Stimulated activated CD4-positive, alpha-beta T cell treated with anti-CD3 and anti-CD28 coated beads, Interleukin-4, amount 100 ng/mL, for 24 hours (primary cell): ENCODE results near the gene DNPEP.
"Not testable (repeated sequence)": the region's sequence is repeated elsewhere in the genome, so short reads cannot be mapped to it uniquely, and the experiment has no call there.

Experiments
- DNase-seq: peaks from one replicate; pipeline ENCODE4 v3.0.0-alpha.2; 2020

Gene DNPEP

DNA sequence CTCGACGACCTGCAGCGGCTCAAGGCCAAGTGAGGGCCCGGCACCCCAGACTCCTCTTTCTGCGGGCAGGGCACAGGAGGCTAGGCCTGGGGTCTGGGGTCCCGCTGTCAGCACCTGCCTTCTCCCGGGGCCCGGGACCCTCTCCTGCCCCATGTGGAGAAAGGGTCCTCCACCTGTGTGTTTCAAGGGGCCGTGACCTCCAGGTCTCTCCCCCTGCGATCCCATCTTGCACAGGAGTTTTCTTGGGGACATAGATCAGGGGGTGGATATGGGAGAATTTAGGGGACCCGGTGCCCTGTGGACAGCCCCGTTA is 31.3 kb upstream of the DNPEP start:
- no peak for DNase-seq

DNA sequence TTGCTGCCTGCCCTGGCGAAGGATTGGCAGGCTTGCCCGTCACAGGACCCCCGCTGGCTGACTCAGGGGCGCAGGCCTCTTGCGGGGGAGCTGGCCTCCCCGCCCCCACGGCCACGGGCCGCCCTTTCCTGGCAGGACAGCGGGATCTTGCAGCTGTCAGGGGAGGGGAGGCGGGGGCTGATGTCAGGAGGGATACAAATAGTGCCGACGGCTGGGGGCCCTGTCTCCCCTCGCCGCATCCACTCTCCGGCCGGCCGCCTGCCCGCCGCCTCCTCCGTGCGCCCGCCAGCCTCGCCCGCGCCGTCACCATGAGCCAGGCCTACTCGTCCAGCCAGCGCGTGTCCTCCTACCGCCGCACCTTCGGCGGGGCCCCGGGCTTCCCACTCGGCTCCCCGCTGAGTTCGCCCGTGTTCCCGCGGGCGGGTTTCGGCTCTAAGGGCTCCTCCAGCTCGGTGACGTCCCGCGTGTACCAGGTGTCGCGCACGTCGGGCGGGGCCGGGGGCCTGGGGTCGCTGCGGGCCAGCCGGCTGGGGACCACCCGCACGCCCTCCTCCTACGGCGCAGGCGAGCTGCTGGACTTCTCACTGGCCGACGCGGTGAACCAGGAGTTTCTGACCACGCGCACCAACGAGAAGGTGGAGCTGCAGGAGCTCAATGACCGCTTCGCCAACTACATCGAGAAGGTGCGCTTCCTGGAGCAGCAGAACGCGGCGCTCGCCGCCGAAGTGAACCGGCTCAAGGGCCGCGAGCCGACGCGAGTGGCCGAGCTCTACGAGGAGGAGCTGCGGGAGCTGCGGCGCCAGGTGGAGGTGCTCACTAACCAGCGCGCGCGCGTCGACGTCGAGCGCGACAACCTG is 30.7 kb upstream of the DNPEP start, which contains the start of gene DES:
DES (plus strand) TSS at position 223 of the 857 bp plus-strand sequence; CDS start at position 309, 86 bp downstream.
- DNase-seq = no peak

DNA sequence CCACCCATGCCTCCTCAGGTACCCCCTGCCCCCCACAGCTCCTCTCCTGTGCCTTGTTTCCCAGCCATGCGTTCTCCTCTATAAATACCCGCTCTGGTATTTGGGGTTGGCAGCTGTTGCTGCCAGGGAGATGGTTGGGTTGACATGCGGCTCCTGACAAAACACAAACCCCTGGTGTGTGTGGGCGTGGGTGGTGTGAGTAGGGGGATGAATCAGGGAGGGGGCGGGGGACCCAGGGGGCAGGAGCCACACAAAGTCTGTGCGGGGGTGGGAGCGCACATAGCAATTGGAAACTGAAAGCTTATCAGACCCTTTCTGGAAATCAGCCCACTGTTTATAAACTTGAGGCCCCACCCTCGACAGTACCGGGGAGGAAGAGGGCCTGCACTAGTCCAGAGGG is 29.7 kb upstream of the DNPEP start:
- no peak for DNase-seq

DNA sequence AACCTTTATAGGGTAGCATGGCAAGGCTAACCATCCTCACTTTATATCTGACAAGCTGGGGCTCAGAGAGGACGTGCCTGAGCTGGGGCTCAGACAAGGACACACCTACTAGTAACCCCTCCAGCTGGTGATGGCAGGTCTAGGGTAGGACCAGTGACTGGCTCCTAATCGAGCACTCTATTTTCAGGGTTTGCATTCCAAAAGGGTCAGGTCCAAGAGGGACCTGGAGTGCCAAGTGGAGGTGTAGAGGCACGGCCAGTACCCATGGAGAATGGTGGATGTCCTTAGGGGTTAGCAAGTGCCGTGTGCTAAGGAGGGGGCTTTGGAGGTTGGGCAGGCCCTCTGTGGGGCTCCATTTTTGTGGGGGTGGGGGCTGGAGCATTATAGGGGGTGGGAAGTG is 29.2 kb upstream of the DNPEP start:
- DNase-seq = no peak

DNA sequence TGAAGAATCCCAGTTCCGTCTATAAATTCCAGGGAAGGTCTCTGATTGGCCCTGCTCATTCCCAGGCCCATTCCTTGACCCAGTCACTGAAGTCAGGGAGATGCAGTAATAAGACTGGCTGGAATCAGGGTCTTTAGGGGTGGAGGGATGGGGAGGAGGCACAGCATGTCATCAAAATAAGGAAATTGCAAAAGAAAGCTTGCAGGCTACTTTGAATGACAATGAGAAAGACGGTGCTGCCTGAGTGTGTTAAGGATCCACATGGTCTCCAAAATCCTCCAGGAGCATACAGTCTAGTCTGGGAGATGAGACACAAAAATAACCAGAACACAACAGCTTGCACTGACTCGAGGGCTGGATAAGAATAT is 28.5 kb upstream of the DNPEP start:
- no peak for DNase-seq

DNA sequence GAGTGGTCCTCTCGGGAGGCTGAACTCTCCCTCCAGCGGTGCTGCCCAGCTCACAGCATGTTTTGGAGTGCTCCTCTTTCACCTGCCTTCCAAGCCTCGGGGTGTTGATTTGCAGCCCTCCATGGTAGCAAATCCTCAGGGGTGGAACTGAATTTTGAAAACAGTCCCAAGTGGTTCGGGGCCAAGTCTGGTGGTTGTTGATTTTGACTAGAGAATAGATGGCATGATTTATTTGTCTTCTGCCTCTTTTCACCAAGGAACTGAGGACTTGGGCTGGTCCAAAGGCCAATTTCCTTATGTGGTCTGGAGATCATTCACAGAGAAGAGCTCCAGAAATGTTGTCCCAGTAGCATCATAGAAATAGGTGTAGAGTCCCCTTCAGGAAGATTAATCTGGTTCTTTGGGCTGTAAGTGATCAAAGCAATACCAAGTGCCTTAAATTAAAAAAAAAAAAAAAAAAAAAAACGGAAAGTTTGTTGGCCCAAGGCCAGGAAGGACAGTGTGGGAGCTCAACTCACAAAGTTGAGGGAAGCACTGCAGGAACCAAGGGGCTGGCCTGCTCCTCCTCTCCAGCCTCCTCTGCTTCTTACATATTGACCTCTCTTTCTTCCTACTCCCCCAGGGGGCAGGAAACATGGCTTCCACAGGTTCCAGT is 28.0 kb upstream of the DNPEP start:
- DNase-seq = no peak

DNA sequence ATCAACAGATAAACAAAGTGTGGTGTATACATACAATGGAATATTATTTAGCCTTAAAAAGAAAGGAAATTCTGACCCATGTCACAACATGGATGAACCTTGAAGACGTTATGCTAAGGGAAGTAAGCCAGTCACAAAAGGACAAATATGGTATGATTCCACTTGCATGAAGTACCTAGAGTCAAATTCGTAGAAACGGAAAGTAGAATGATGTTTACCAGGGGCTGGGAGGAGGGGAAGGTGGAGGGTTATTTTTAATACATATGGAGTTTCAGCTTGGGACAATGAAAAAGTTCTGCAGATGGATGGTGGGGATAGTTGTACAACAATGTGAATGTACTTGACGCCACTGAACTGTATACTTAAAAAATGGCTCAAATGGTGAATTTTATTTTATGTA is 27.1 kb upstream of the DNPEP start:
- DNase-seq = no peak

DNA sequence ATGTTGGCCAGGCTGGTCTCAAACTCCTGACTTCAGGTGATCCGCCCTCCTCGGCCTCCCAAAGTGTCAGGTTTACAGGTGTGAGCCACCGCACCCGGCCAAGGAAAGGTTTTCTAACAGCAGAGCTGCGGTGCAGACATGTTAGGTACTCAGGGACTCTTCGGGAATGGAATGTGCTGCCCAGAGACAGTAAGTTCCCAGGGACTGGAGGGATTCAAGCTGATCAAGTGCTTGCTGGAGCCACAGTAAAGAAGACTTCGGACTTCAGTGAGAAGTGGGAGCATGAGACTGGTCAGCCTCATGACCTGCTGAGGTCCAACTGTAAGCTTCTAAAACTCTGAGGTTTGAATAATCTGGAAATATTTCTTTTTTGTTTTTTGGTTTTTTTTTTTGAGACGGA is 22.7 kb upstream of the DNPEP start:
- DNase-seq = no peak

DNA sequence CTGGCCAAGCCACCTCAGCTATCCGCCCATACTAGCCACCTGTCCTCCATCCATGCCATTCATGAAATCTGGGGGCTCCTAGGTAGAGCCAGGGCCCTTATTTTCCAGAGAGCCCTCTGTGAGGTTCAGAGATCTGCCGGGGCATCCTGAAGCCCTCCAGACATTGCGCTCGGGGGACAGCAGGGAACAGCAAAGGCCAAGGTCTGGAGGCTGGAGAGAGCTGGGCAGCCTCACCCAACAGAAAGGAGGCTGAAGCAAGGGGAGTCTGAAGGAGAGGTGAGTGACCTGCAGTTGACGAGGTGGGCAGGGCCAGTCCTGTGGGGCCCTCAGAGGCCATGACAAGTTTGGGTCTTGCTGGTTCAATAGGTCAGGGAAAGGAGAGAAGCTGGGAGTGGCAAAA is 21.9 kb upstream of the DNPEP start:
- DNase-seq = no peak

DNA sequence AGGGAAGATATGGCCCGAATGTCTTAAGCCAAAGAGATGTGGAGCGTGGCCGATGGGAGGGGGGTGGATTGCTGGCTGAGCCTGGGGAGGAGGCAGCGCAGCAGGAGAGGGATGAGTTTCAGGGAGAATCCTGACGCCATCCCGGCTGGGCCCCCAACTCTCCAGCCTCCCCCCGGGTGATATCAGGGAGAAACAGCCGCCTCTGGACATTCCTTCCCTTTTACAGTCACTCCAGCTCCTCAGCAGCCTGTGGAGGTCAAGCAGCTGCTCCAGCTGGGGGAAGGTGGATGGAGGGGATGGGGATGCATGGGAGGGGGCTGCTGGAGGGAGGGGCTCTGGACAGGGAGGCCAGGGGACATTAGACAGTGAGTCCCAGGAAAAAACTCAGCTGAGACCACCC is 20.9 kb upstream of the DNPEP start:
- DNase-seq = no peak

DNA sequence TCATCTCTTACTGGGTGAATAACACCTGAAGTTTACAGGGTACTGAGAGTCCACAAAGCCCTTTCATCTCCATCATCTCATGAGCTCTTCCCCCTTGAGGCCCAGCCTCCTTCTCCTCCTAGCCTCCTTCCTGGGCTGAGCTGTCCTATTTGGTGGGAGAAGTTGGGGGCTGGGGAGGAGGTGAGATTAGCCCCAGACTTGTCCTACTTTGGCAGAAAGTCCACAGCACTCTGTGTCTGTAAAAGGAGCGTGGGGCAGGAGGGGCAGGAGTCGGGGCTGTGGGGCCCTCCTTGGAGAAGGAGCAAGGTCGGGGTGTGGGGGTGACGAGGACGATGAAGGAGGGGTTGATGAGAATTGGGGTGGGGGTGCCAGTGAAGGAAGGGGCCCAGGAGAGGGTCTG is 20.5 kb upstream of the DNPEP start:
- no peak for DNase-seq

DNA sequence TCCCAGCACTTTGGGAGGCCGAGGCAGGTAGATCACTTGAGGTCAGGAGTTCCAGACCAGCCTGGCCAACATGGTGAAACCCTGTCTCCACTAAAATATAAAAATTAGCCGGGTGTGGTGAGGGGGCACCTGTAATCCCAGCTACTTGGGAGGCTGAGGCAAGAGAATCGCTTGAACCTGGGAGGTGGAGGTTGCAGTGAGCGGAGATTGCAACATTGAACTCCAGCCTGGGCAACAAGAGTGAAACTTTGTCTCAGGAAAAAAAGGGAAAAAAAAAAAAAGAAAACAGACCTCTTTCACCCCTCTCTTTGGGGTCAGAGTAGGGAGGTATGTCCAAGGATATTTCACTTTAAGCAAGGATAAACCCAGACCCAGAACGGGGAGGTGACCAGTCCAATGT is 19.6 kb upstream of the DNPEP start:
- not testable (repeated sequence) for DNase-seq

DNA sequence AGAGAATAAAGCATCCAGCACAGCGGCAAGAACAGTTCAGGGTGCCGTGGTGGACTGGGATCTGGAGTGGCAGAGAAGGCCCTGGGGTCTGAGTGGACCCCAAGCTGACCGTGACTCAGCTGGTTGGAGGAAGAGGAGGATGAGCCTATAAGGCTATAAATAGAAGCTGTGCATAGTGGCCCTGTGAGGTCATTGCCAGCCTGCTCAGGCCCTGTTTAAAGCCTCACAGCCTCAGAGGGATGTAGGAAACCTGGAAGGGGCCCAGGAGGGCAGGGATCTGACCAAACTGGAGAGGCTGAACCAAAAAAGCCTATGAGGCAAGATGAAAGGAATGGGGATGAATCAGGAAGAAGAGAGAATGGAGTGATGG is 19.1 kb upstream of the DNPEP start:
- no peak for DNase-seq

DNA sequence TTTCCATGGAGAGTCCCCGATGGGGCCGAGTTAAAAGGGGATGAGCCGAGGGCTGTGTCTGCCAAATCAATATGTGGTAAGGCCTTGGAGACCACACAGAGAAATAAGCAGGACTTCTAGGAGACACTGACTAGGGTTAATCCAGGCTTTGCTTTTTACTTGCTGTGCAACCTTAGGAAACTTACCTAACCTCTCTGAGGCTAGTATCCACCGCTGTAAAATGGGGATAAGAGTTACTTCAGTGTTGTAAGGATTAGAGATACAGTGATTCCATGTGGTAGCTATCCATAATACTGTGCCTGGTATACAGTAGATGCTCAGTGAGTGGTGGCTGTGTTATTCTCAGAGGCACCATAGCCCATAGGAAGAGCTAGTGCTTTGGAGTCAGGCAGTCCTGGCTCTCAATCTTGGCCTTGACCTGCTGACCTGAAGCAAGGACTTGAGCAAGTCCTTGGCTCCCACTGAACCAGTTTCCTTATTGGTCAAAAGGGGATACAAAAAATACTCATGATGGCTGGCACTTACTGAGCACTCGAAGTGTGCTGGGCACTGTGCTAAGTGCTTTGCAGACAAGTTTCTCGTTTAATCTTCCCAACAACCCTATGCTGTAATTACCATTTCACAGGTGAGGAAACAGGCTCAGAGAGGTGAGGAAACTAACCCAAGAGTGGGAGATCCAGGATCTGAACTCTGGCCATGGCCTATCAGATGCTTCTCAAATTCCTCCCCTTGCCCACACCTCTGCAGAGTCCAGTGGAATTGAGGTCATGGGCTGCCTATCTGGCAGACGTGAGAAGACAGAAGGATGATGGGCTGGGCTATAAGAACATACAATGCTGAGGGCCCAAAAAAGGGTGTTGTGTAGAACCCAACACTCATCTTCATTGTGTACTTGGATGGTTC is 18.5 kb upstream of the DNPEP start:
- no peak for DNase-seq

DNA sequence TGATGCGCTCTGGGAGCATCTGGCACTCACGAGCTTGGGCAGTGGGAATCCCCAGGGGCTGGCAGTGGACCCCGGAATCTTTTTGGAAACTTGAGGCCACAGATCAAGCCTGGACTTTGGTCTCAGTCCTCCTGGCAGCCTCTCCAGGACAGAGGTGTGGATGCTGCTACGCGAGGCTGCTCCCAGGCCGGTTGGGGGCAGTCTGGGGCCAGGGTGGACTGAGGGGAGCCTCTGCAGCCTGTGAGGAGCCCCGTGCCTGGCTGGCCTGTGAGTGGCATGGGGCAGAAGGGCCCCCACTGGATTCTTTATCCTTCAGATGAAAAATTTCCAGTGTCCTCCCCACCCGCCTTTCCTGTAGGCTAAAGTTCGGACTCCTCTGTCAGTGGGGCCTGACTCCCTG is 17.7 kb upstream of the DNPEP start:
- DNase-seq = no peak

DNA sequence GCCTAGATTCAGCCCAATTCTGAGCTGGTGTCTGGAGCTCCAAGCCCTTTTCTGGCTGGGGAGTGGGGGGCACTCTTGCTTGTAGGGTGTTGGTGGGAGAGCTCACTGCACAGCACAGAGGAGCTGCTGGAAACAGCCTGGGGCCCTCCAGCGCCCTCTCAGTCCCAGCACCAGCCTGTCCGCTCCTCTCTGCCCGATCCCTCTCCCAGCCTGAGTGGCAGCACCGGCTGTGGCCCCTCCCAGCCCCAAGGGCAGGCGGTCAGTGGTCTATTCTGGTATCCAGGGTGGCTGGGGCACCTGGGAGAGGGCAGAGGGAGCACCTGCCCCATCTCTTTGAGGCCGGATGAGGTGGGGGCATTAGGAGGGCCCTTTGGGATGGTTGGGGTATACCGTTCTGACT is 17.2 kb upstream of the DNPEP start:
- no peak for DNase-seq

DNA sequence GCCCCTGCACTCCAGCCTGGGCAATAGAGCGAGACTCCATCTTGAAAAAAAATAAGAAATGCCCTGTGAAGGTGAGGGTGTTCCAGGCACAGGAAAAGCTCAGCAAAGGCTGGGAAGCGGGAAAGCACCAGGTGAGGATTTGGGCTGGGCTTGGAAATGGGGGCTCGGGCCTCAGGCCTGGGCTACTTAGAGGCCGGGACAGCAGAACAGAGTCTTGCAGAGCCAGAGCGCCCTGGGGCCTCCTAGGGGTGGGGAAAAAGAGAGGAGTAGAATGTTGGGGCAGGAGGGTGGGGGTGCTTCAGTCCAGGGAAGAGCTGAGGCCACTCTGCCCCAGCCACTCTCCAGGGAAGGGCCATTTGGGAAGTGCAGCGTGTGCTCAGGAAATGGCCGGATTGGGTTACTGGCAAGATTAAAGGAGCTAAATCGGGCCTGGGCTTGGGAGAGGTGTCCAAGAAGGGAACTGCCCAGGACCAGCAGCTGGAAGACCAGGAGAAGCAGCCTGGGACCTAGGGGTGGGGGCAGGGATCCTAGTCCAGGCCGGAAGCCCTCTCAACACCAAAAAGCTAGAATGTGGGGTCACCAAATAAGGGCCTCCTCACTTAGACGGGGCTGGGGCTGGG is 16.7 kb upstream of the DNPEP start:
- DNase-seq = no peak

DNA sequence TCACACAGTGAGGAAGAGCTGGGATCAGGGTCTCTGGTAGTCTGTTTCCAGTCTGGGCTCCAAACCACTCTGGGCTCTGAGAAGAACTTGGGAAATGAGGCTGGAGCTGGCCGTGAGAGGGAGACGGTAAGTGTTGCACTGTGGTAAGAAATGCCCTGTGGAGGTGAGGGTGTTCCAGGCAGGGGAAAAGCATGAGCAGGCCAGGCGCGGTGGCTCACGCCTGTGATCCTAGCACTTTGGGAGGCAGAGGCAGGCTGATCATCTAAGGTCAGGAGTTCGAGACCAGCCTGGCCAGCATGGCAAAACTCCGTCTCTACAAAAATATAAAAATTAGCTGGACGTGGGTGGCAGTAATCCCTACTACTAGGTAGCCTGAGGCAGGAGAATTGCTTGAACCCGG is 16.1 kb upstream of the DNPEP start:
- no peak for DNase-seq

DNA sequence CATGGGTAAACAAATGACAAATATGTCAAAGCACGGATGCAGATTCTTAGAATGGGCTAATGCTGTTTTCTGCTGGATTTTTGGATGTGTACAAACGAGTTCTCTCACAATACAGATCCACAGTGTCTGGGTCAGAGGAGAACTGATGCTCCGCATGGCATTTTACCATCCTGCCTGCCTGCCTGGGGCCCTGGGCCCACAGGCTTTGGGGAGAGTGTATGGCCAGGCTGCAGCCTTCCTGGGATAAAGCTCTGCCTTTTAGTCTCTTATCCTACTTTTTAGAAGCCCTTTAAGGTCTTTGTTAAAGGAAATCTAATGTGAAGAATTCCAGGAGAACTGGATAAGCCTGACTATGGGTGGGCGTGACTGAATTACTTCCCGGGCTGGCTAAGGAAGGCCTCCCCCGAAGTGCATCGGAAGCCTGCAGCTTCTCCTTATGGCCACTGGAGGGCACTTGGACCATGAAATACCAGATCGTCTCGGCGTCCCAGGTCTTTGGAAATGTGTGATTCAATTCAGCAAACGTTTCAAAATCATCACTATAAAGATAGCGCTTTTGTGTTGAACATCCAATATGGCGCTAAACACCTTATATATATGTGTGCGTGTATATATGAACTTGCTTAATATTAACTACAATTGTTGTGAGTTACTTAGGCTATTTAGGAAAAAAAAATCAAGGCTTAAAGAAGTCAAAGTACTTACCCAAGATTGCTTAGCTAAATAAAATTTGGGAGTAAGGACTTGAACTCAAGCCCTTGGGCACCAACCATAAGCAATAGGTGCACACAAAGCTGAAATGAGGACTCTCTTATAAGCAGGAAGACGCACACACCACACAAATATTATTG is 15.2 kb upstream of the DNPEP start:
- peak; percentile 66 for DNase-seq

DNA sequence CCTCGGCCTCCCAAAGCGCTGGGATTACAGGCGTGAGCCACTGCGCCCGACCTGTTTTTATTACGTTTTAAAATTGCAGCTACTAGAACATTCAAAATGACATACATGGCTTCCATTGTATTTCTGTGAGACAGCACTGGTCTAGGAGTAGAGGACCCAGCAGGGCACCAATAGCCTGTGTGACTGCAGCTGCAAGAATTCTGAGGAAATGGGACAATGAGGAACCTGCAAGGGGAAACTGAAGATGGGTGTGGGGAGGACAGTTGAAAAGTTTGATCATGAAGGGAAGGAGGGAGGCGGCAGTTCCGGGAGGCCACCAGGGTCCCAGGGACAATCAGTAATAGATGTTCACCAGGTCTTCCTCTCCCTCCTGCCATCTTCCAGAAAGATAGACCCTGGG is 13.9 kb upstream of the DNPEP start:
- DNase-seq = no peak

DNA sequence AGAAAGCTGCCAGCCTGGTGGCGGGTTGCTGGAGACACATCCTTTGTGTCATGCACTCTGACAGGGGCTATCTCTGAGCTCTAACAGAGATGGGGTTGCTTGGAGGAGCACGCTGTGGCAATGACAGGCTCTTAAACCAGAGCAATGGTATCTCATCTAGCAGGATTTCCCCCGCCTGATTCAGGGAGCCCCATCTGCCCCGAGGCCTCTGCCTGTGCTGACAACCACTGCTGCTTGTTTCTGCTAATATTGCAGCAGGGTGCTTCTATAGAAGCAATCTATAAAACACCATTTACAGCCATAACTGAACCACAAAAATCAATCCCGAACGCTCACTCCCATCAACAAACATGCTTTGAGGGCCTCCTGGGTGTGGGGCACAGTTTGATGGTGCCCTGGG is 12.8 kb upstream of the DNPEP start:
- no peak for DNase-seq

DNA sequence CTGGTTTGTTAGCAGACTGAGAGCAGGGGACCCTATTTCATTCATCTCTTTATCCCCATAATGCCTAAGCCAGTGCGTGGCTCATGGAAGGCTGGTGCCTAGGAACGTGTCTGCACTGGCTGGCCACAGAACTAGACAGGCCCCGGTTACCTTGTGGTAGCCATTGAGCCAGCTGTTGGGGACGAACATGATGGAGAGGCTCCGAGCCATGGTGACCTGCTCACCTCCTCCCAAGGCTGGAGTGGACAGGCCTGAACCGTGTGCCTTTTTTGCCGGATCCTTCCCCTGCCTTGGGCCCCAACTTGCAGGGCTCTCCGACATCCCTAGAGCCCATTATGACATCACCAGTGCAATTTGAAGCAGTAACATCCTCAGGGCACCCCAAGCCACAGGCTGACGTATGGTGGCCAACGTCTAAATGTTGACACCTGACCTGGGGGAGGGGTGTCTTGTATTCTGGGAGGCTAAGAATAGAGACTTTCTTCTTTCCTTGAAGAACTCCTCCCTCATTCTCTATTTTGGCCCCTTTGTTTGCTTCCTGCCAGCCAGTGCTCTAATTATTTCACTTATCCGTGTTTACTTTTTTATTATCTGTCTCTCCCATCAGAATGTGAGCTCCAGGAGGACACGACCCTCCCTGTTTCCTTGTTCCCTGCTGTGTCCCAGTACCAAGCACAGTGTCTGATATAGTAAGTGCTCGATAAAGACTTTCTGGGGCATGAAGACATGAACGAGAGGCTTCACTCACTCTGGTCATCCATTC is 12.2 kb upstream of the DNPEP start:
- DNase-seq = no peak
